ENCODE data around the gene FOXO1.

FOXO1 gene

GRCh38 chr13:40682449-40683240, 16.2 kb upstream of the FOXO1 start:
- no peak overlapping the region for H3K4me3 ChIP-seq (ENCODE audit: low read depth, low read length)
- peak; percentile 45 for DNase-seq (ENCODE audit: low read depth)
- TF ChIP-seq MAX (IDR thresholded peaks at IDR 0.05; ENCODE audit: low read depth, low read length) = no peak
- no peak for TF ChIP-seq MYC (IDR thresholded peaks at IDR 0.05; ENCODE audit: low read depth, low read length)
- no peak for TF ChIP-seq POLR2A (IDR thresholded peaks at IDR 0.05; ENCODE audit: extremely low read depth, insufficient read length)
- TF ChIP-seq CTCF (IDR thresholded peaks at IDR 0.05; ENCODE audit: low read depth, low read length) = no peak

- no peak for TF ChIP-seq POLR2A (IDR thresholded peaks at IDR 0.05; ENCODE audit: extremely low read depth, insufficient read length)
- no peak for TF ChIP-seq MAX (IDR thresholded peaks at IDR 0.05; ENCODE audit: low read depth, low read length)
- DNase-seq (ENCODE audit: low read depth) = no peak
Measured at GRCh38 chr13:40681341-40682146, 15.1 kb upstream of the FOXO1 start.

GRCh38 chr13:40680659-40681323, 14.3 kb upstream of the FOXO1 start:
- no peak overlapping the region for H3K4me3 ChIP-seq (ENCODE audit: low read depth, low read length)

More at GRCh38 chr13:40681341-40682146, 15.1 kb upstream of the FOXO1 start:
- H3K4me3 ChIP-seq (ENCODE audit: low read depth, low read length) = no peak overlapping the region

GRCh38 chr13:40679480-40679985, 13.1 kb upstream of the FOXO1 start:
- no peak for TF ChIP-seq MYC (IDR thresholded peaks at IDR 0.05; ENCODE audit: low read depth, low read length)
- no peak for TF ChIP-seq CTCF (IDR thresholded peaks at IDR 0.05; ENCODE audit: low read depth, low read length)
- no peak for TF ChIP-seq MAX (IDR thresholded peaks at IDR 0.05; ENCODE audit: low read depth, low read length)
- no peak for TF ChIP-seq POLR2A (IDR thresholded peaks at IDR 0.05; ENCODE audit: extremely low read depth, insufficient read length)
- no peak overlapping the region for H3K4me3 ChIP-seq (ENCODE audit: low read depth, low read length)
- no peak for DNase-seq (ENCODE audit: low read depth)

More at GRCh38 chr13:40680659-40681323, 14.3 kb upstream of the FOXO1 start:
- TF ChIP-seq MAX (IDR thresholded peaks at IDR 0.05; ENCODE audit: low read depth, low read length) = no peak
- TF ChIP-seq CTCF (IDR thresholded peaks at IDR 0.05; ENCODE audit: low read depth, low read length) = no peak
- no peak for TF ChIP-seq MYC (IDR thresholded peaks at IDR 0.05; ENCODE audit: low read depth, low read length)
- TF ChIP-seq POLR2A (IDR thresholded peaks at IDR 0.05; ENCODE audit: extremely low read depth, insufficient read length) = no peak
- no peak for DNase-seq (ENCODE audit: low read depth)

GRCh38 chr13:40677064-40677463, 10.6 kb upstream of the FOXO1 start:
- no peak for DNase-seq (ENCODE audit: low read depth)
- TF ChIP-seq POLR2A (IDR thresholded peaks at IDR 0.05; ENCODE audit: extremely low read depth, insufficient read length) (no peak), CTCF (IDR thresholded peaks at IDR 0.05; ENCODE audit: low read depth, low read length) (no peak), MAX (IDR thresholded peaks at IDR 0.05; ENCODE audit: low read depth, low read length) (no peak), MYC (IDR thresholded peaks at IDR 0.05; ENCODE audit: low read depth, low read length) (no peak)
- no peak overlapping the region for H3K4me3 ChIP-seq (ENCODE audit: low read depth, low read length)
